MM.1S (cell line): ENCODE measurements around the gene PTGIS.
A peak's percentile ranks its signal among the peaks of the same experiment; 100 is the strongest.

Source experiments
- DNase-seq: peaks from one replicate; pipeline ENCODE4 v3.0.0-alpha.2; 2015
- H2AFZ ChIP-seq: fragments of 300-600 bp; sonication (generic); 2 replicates; pipeline ENCODE4 v1.6.0; 2016; ENCODE audit warnings: antibody characterized with exemption, low read length
- H3F3A ChIP-seq: fragments of 300-600 bp; sonication (generic); 2 replicates; pipeline ENCODE4 v1.6.1; 2016; ENCODE audit warnings: mild to moderate bottlenecking, antibody characterized with exemption, low read length, moderate library complexity, mixed read lengths; ENCODE audit not compliant: insufficient read depth
- H3K27ac ChIP-seq: fragments of 300-600 bp; sonication (generic); 2 replicates; pipeline ENCODE4 v1.5.1; 2016; ENCODE audit warnings: mild to moderate bottlenecking, low read length
- H3K27me3 ChIP-seq: fragments of 300-600 bp; sonication (generic); replicated peaks from 2 replicates; pipeline ENCODE4 v1.6.0; 2016; ENCODE audit warnings: low read length; ENCODE audit not compliant: insufficient read depth
- H3K36me3 ChIP-seq: fragments of 300-600 bp; sonication (generic); replicated peaks from 2 replicates; pipeline ENCODE4 v1.6.1; 2016; ENCODE audit warnings: mild to moderate bottlenecking, low read length, mixed read lengths; ENCODE audit not compliant: insufficient read depth
- H3K4me1 ChIP-seq: fragments of 300-600 bp; sonication (generic); 2 replicates; pipeline ENCODE4 v1.6.1; 2016; ENCODE audit warnings: low read length, mixed read lengths
- H3K4me2 ChIP-seq: fragments of 300-600 bp; sonication (generic); 2 replicates; pipeline ENCODE4 v1.6.0; 2016; ENCODE audit warnings: low read depth, low read length
- H3K4me3 ChIP-seq: fragments of 300-600 bp; sonication (generic); 2 replicates; pipeline ENCODE4 v1.5.1; 2016; ENCODE audit warnings: low read length, mixed read lengths
- H3K79me2 ChIP-seq: fragments of 300-600 bp; sonication (generic); 2 replicates; pipeline ENCODE4 v1.6.1; 2016; ENCODE audit warnings: mixed run types, low read length, mixed read lengths
- H3K9ac ChIP-seq: fragments of 300-600 bp; sonication (generic); 2 replicates; pipeline ENCODE4 v1.6.1; 2016; ENCODE audit warnings: low read length, mixed read lengths
- H3K9me2 ChIP-seq: fragments of 300-600 bp; sonication (generic); replicated peaks from 2 replicates; pipeline ENCODE4 v1.6.1; 2016; ENCODE audit warnings: mild to moderate bottlenecking, low read length, mixed read lengths; ENCODE audit not compliant: insufficient read depth
- H3K9me3 ChIP-seq: fragments of 300-600 bp; sonication (generic); replicated peaks from 2 replicates; pipeline ENCODE4 v1.6.1; 2016; ENCODE audit warnings: mild to moderate bottlenecking, low read length, mixed read lengths; ENCODE audit not compliant: insufficient read depth
- H4K20me1 ChIP-seq: fragments of 300-600 bp; sonication (generic); 2 replicates; pipeline ENCODE4 v1.6.1; 2016; ENCODE audit warnings: mild to moderate bottlenecking, low read length, moderate library complexity, mixed read lengths; ENCODE audit not compliant: insufficient read depth
- CTCF ChIP-seq: fragments of 300-600 bp; sonication (generic); IDR thresholded peaks from 2 replicates; pipeline ENCODE4 v1.5.1; 2016; ENCODE audit warnings: antibody characterized with exemption, low read length, mixed read lengths
- EZH2 ChIP-seq: fragments of 300-600 bp; sonication (generic); optimal IDR thresholded peaks from 2 replicates; pipeline ENCODE3; 2017; ENCODE audit warnings: low read depth, mild to moderate bottlenecking, antibody characterized with exemption, low read length, mixed read lengths
- EZH2phosphoT487 ChIP-seq: fragments of 300-600 bp; sonication (generic); IDR thresholded peaks from 2 replicates; pipeline ENCODE4 v1.6.1; 2018; ENCODE audit warnings: antibody characterized with exemption, low read length

Gene PTGIS

GRCh38 chr20:49534255-49534712 is 33.7 kb downstream of the PTGIS start:
- no peak overlapping the region for H3K9ac ChIP-seq
- H3K4me2 ChIP-seq, result no peak overlapping the region
- no peaks in the 10 kb centered on the region for H3K27me3 ChIP-seq
- H4K20me1 ChIP-seq, result no peaks in the 10 kb centered on the region
- no peaks in the 10 kb centered on the region for H3K36me3 ChIP-seq
- no peak overlapping the region for H3K27ac ChIP-seq
- no peak for TF ChIP-seq EZH2phosphoT487
- peak; percentile 80 for TF ChIP-seq CTCF
- TF ChIP-seq EZH2, result no peak
- no peaks in the 10 kb centered on the region for H3F3A ChIP-seq
- no peak overlapping the region for H3K4me3 ChIP-seq
- no peaks in the 10 kb centered on the region for H3K4me1 ChIP-seq
- H3K9me2 ChIP-seq, result no peaks in the 10 kb centered on the region
- H3K79me2 ChIP-seq, result no peaks in the 10 kb centered on the region
- peak; percentile 41 for DNase-seq
- no peaks in the 10 kb centered on the region for H3K9me3 ChIP-seq
- no peak overlapping the region for H2AFZ ChIP-seq

GRCh38 chr20:49532285-49532946 is 35.5 kb downstream of the PTGIS start:
- no peaks in the 10 kb centered on the region for H3K79me2 ChIP-seq

GRCh38 chr20:49529470-49529869 is 38.5 kb downstream of the PTGIS start:
- no peaks in the 10 kb centered on the region for H3F3A ChIP-seq
- TF ChIP-seq EZH2 (no peak), CTCF (no peak), EZH2phosphoT487 (no peak)
- no peak for DNase-seq

More at GRCh38 chr20:49532285-49532946, 35.5 kb downstream of the PTGIS start:
- Histone ChIP-seq H3F3A (no peaks in the 10 kb centered on the region), H3K4me2 (no peak overlapping the region), H3K4me1 (no peaks in the 10 kb centered on the region), H3K27me3 (no peaks in the 10 kb centered on the region), H2AFZ (no peak overlapping the region), H3K27ac (no peak overlapping the region), H3K36me3 (no peaks in the 10 kb centered on the region), H3K9me2 (no peaks in the 10 kb centered on the region), H3K9ac (no peak overlapping the region), H3K4me3 (no peak overlapping the region), H4K20me1 (no peaks in the 10 kb centered on the region), H3K9me3 (no peaks in the 10 kb centered on the region)
- no peak for TF ChIP-seq EZH2
- TF ChIP-seq CTCF, result no peak
- no peak for TF ChIP-seq EZH2phosphoT487
- DNase-seq, result no peak

More at GRCh38 chr20:49529470-49529869, 38.5 kb downstream of the PTGIS start:
- Histone ChIP-seq H3K9me2 (no peaks in the 10 kb centered on the region), H3K4me3 (no peak overlapping the region), H3K36me3 (no peaks in the 10 kb centered on the region), H4K20me1 (no peaks in the 10 kb centered on the region), H3K4me2 (no peak overlapping the region), H3K27me3 (no peaks in the 10 kb centered on the region), H3K27ac (no peak overlapping the region), H3K79me2 (no peaks in the 10 kb centered on the region), H2AFZ (no peak overlapping the region), H3K9me3 (no peaks in the 10 kb centered on the region), H3K9ac (no peak overlapping the region), H3K4me1 (no peaks in the 10 kb centered on the region)
